NOMO-1 treated with DMSO at 0.1 percent for 48 hours (cell line): ENCODE results near the gene GGCX.
"Not testable (repeated sequence)": the region's sequence is repeated elsewhere in the genome, so short reads cannot be mapped to it uniquely, and the experiment has no call there.

ENCODE experiments used
- DNase-seq: peaks from one replicate; lab custom pipeline; 2025; ENCODE audit not compliant: unreplicated experiment; lab: John Stamatoyannopoulos, UW

Gene GGCX

DNA sequence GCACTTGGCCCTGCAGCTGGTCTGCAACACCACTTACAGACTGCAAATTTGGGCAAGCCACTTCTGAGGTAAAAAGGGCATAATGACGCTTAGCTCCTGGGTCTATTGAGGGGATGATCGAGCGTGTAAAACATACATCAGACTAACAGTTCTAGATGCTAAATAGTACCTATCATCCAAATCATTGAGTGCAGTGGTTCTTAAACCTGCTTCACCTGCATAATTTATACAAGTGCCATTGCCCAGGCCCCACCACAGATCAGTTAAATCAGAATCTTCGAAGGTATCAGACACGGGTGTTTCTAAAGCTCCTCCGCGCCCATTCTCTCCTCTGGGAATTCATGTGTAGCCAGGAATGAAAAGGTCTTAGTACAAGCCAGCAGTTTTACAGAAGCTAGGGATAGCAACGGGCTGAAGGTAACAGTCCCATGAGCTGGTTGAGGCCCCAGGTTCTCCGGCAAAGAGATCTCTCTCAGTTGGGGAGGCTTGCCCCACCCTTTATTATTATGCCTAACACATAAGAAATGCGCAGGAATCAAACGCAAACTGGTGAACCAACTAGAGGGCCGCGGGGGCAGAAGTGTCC is 33.5 kb upstream of the GGCX start:
- DNase-seq, result no peak

DNA sequence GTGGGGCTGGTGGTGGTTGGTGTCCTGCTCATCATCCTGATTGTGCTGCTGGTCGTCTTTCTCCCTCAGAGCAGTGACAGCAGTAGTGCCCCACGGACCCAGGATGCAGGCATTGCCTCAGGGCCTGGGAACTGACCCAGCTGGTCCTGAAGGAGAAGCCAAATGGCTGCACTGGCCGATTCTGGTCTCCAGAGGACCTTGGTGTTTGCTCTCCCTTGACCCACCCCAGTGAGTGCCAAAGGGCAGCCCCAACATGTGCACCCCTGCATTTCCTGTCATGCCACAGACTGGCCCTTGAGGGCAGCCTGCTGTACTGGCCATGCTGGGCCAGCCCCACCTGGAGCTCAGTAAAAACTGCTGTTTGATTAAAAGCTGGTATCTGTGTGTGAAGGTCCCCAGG is 31.7 kb upstream of the GGCX start:
- no peak for DNase-seq

DNA sequence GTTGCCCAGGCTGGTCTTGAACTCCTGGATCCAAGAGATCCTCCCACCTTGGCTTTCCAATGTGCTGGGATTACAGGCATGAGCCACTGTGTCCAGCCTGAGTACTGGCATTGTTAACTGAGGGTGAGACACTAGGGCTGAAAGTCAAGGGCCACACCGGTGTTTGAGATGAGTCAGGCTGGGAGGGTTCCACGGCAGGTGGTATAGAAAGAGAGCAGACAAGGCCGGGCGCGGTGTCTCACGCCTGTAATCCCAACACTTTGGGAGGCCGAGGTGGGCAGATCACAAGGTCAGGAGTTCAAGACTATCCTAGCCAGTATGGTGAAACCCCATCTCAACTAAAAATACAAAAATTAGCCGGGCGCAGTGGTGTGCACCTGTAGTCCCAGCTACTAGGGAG is 31.0 kb upstream of the GGCX start:
- DNase-seq, result not testable (repeated sequence)

- no peak for DNase-seq
Observed at GRCh38 chr2:85591563-85591962, 30.3 kb upstream of the GGCX start.

DNA sequence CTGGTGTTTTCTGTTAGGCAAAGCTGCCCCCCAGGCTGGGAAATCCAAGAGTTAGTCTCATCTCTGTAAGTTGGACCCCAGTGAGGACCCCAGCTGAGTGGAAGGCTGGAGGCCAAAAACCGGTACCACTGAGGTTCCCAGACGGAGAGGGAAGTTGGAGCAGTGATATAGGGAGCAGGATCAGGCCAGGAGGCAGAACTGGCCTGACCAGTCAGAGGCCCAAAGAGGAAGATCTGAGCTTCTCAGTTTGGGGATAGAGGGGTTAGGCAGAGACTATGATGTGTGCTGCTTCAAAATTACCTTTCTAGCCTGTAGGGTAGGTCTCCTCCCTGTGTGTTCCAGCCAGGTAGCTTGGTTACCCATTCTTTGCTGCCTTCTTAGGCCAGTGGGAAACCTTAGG is 29.7 kb upstream of the GGCX start:
- no peak for DNase-seq

DNA sequence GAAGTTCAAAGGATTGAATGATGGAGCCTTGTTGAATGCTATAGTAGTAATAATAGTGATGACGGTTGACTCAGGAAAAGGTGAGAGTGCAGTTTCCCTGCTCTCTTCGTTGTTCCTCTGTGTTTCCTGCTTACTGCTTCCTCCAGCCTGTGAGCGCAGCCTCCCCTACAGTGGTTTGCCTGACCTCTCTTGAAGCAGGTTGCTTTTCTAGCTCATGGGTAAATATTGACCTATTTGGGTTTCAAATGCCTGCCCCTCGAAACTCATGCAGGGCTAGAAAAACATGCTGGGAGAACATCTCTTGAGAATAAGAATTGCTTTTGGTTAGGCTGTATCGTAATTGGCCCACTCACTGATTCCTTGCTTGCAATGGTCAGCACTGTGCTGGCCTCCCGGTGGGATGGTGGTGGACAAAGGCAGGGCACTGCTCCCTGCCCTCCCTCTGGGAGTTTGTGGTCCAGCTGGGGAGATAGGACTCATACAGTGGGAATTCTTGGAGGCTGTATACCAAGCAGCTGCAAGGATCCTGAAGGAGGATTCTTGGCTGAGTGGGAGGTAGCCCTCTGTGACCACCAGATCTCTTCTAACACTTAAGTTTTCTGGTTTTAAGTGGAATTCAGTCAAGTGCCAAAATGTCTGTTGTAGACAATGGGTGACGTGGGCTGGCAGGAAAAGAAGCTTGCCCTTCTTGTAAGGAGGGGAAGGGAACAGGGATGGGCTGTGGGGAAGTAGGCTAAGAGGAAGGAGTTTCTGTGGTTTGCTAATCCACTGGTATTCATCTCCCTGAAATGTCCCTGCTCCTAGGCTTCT is 28.9 kb upstream of the GGCX start:
- DNase-seq, result no peak

GRCh38 chr2:85589181-85589580 is 27.9 kb upstream of the GGCX start:
- DNase-seq, result no peak

- no peak for DNase-seq
Observed at GRCh38 chr2:85588645-85589044, 27.4 kb upstream of the GGCX start.

- no peak for DNase-seq
Observed at GRCh38 chr2:85588236-85588635, 26.9 kb upstream of the GGCX start.

DNA sequence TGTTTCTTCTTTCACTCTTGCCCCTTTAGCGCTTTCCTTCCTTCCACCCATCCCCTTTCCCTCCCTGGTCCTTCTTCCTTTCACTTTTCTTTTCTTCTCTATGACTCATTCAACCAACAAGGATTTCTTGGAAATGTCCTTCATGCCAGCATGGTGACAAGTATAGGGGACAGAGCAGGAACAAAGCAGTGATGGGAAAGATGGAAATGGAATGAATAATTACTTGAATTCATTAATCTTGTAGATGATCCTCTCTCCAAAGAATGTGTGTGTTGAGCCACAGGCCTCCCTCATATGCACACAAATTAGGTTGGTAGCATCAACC is 24.4 kb upstream of the GGCX start:
- peak; percentile 8 for DNase-seq

DNA sequence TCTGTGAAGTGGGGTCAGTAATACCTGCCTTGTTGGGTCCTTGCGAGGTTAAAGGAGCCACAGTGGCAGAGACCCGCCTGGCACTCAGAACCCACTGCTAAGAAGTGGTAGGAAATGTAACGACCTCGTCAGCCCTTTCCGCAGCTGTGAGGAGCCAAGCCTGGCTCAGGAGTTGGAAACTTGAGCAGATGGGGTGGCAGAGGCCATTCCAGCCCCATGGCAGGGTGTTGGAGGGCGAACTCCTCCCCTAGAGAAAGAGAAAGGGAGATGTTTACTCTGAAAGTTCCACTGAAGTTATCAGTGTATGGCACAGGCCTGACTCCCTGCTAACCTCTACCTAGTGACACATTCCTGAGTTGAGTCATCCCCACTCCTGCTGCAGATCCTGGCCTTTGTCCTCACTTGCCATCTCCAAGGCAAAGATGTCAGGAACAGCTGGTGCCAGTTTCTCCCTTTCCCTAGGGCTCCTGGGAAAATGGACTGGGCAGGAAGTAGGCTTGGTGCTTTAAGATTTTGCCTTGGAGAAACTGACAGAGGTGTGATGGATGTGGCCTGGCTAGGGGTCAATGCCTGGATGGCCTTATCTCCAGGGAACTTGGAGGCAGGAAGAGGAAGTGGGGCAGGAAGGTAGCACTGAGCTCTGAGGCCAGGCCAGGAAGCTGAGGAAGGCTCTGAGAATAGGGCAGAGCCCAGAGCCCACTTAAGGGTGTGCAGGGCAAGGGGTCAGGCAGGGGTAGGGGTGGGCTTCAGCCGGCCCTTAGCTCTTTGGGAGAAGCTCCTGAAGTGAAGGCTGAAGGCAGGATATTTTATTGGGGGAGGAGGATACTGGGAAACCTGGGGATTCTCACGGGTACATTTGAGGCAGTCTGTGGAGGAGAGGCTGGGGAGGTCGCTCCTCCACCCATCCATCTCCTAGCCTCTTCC is 23.8 kb upstream of the GGCX start:
- no peak for DNase-seq

DNA sequence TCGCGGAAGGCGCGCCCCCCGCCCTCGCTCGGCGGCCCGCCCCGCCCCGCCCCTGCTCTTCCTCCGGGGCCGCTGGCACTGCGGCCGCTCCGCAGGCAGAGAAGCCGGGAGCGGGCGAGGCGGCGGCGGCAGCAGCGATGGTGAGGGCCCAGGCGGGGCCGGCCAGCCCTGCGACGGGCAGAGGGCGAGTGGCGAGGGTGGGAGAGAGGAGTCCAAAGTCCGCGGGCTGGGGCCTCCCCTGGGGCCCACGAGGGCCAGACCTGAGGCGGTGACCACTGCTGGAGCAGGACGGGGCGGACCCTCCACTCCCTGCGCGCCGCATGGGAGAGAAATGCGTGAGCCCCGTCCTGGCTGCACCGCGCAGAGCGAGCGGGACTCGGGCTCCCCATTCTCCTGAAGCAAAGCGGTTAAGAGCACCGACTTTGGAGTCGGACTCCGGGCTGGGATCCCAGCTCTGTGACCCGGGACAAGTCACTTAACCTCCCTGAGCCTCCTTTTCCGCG is 23.1 kb upstream of the GGCX start, which contains the start of gene VAMP5:
Gene VAMP5 (plus strand): TSS at position 78 of the 503 bp plus-strand sequence. CDS start 60 bp downstream, at position 138.
- DNase-seq, result no peak

DNA sequence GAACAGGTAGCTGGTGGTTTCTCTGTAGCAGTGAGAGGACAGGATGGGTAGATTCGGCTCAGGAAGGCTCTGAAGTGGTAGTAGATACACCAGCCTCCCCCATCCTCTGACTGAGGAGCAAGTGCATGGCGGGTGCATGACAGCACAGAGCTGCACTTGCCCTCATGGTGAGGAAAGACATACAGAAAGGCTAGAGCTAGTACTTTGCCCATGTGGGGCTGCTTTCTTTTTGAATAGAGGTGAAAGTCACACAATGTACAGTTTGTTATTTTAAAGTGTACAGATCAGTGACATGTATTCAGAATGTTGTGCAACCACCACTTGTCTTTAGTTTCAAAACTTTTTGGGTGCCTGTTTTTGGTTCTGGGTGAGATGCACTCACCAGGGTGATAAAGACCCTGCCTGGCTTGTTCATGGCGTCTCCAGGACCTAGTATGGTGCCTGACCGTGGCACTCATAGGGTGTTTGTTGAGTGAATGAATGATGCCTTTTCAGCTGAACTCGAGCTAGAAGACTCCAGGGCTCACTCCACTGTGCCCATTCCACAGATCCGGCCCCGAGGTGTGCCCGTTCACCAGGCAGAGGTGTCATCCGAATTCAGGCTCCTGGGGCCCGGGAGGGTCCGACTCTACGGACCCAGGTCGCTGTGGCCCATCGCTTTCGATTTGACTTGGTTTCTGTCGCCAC is 22.5 kb upstream of the GGCX start:
- no peak for DNase-seq

- DNase-seq, result no peak
Observed at GRCh38 chr2:85582492-85582891, 21.2 kb upstream of the GGCX start.

GRCh38 chr2:85580206-85580605 is 18.9 kb upstream of the GGCX start:
- DNase-seq, result no peak

GRCh38 chr2:85579266-85579935 is 18.1 kb upstream of the GGCX start:
- peak; percentile 58 for DNase-seq

DNA sequence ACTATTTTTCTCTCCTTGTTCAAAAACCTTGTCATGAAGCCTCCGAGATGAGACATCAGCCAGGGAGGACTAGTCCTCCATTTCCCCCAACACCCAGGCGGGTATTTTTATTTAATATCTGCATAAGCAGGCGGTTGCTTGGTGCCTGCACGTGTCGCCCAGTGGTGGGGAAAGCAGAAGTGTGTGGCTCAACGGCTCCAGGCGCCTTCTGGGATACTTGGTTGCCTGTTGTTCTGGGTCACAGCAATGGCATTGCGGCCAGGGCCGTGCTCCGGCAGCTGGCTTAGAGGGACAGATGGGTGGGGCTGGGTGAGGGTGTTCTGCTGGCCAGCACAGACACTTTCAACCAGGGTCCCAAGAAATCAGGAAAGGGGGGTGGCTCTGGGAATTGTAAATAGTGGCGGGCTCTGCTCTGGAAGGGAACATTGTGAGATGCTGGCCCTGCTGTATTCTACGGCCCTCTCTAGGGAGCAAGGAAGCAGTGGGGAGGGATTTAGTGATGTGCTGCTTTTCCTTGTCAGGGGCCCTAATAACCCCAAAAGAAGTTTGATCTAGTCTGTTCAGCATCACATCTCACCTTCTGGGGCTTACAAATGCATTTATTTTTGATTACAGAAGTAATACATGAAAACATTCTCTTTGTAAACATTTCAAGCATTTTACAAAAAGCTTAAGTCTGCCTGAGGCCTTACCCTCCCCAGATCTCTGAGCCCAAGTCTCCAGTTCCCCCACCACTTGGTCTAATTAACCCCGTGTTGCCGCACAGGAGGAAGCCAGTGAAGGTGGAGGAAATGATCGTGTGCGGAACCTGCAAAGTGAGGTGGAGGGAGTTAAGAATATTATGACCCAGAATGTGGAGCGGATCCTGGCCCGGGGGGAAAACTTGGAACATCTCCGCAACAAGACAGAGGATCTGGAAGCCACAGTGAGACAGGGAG is 17.2 kb upstream of the GGCX start:
- peak; percentile 88 for DNase-seq

DNA sequence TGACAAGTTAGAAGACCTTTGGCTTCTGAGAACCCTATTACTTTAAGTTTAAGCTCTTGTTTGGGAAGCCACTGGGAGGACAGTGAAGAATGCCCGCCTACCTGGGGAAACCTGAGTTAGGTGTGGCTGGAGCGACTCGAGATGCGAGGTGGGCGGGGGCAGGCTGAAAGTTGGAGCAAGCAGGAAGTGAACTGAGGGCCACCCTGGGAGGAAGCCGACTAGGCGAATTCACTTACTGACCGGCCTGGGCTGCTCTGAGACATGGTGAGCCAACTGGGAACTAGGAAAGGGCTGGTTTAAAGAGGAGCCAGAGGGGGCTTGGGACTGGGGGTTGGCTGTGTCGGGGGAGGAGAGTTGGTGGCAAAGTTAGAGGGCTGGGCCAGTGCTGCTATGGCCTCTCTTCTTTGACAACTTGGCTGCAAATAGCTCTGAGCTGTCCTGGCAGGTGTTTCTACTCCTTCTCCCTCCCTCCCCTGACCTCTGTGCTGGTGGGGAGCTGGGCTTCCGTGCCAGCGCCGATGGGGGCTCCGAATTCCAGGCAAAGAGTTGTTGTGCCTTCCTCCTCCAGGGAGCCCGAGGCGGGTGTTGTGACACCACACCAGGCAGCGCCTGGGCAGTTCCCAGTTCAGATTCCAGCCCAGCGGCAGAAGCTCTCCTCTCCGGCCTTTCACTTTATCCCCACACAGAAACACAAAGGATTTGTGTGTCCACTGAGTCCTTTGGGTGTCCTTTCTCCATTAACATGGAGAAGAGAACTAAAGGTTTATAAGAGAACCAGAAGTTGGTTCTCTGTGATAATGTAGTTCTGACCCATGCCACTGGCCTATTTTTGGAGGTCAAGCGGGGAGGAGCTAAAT is 16.3 kb upstream of the GGCX start, which contains the start of gene VAMP8:
Gene VAMP8 (plus strand): TSS at position 201 of the 857 bp plus-strand sequence. CDS start 61 bp downstream, at position 262.
- DNase-seq, result peak; percentile 62
